Nephron (organoid): ENCODE data around the gene PDE6H.

Experiments used
- H3K27ac Mint-ChIP-seq, 3 experiments: 2 replicates each; pipeline ENCODE4 v1.8.0; 2020; ENCODE audit warnings: mixed read lengths in 3 of 3, mild to moderate bottlenecking in 2 of 3, moderate library complexity in 1 of 3
- H3K27me3 Mint-ChIP-seq: 2 replicates; pipeline ENCODE4 v1.8.0; 2021; ENCODE audit warnings: low read depth, mild to moderate bottlenecking, moderate library complexity, mixed read lengths
- H3K36me3 Mint-ChIP-seq: 2 replicates; pipeline ENCODE4 v1.8.0; 2020; ENCODE audit warnings: low read depth, mixed read lengths
- H3K4me1 Mint-ChIP-seq: 2 replicates; pipeline ENCODE4 v1.8.0; 2020; ENCODE audit warnings: mixed read lengths
- H3K4me3 Mint-ChIP-seq, 3 experiments: 2 replicates each; pipeline ENCODE4 v1.8.0; 2020; ENCODE audit warnings: mild to moderate bottlenecking in 3 of 3, mixed read lengths in 3 of 3, moderate library complexity in 2 of 3
- H3K9me3 Mint-ChIP-seq: 2 replicates; pipeline ENCODE4 v1.8.0; 2020; ENCODE audit warnings: mixed read lengths
- CTCF ChIP-seq, 3 experiments: fragments of 200-600 bp; sonication (generic); IDR thresholded peaks; one replicate each; pipeline ENCODE4 v1.5.0; 2021; ENCODE audit warnings: antibody characterized with exemption in 3 of 3; ENCODE audit not compliant: unreplicated experiment in 3 of 3

The PDE6H gene

DNA sequence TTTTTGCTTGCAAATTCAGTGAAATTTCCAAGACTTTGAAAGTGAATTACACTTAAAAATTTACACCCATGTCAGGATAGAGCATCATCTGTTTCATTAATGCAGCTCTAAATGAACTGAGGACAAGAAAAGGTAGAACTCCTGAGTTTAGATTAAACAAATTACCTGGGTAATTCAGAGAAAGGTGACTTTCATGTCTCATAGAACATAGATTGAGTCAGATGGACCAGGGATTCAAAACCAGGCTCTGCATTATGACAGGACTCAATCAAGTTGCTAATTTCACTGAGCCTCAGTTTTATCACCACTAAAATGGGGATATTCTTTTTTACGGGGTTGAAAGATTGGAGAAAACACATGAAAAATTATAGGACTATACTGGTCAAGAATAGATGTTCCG is 15.9 kb upstream of the PDE6H start:
- Mint-ChIP-seq H3K9me3 (no peaks in the 10 kb centered on the region), H3K36me3 (no peaks in the 10 kb centered on the region), H3K4me3 (no peak overlapping the region), H3K27me3 (no peaks in the 10 kb centered on the region), H3K27ac (no peak overlapping the region), H3K4me1 (peaks cover 17% of the 10 kb centered on the region)
- no peak for TF ChIP-seq CTCF (IDR thresholded peaks at IDR 0.05; ENCODE audit: unreplicated experiment in 3 of 3)

- H3K4me1 Mint-ChIP-seq = peaks cover 12% of the 10 kb centered on the region
- H3K4me3 Mint-ChIP-seq = no peak overlapping the region
- peak overlapping the region in 1 of 3 experiments; percentile 0 for H3K27ac Mint-ChIP-seq
- no peak for TF ChIP-seq CTCF (IDR thresholded peaks at IDR 0.05; ENCODE audit: unreplicated experiment in 3 of 3)
- H3K9me3 Mint-ChIP-seq = no peaks in the 10 kb centered on the region
- no peaks in the 10 kb centered on the region for H3K27me3 Mint-ChIP-seq
- H3K36me3 Mint-ChIP-seq = no peaks in the 10 kb centered on the region
Measured at GRCh38 chr12:14957551-14958168, 15.2 kb upstream of the PDE6H start.

- no peaks in the 10 kb centered on the region for H3K27me3 Mint-ChIP-seq
- H3K4me1 Mint-ChIP-seq = peaks cover 12% of the 10 kb centered on the region
- TF ChIP-seq CTCF (IDR thresholded peaks at IDR 0.05; ENCODE audit: unreplicated experiment in 3 of 3) = no peak
- peak overlapping the region in 1 of 3 experiments; percentile 0 for H3K27ac Mint-ChIP-seq
- no peak overlapping the region for H3K4me3 Mint-ChIP-seq
- H3K36me3 Mint-ChIP-seq = no peaks in the 10 kb centered on the region
- no peaks in the 10 kb centered on the region for H3K9me3 Mint-ChIP-seq
Measured at GRCh38 chr12:14958361-14959125, 14.3 kb upstream of the PDE6H start.

GRCh38 chr12:14959126-14959440 is 13.8 kb upstream of the PDE6H start:
- Mint-ChIP-seq H3K27me3 (no peaks in the 10 kb centered on the region), H3K4me1 (peaks cover 12% of the 10 kb centered on the region)

GRCh38 chr12:14959463-14959862 is 13.4 kb upstream of the PDE6H start:
- H3K27me3 Mint-ChIP-seq = no peaks in the 10 kb centered on the region
- no peak for TF ChIP-seq CTCF (IDR thresholded peaks at IDR 0.05; ENCODE audit: unreplicated experiment in 3 of 3)
- no peaks in the 10 kb centered on the region for H3K9me3 Mint-ChIP-seq
- no peaks in the 10 kb centered on the region for H3K36me3 Mint-ChIP-seq
- H3K4me1 Mint-ChIP-seq = peaks cover 12% of the 10 kb centered on the region
- no peak overlapping the region for H3K4me3 Mint-ChIP-seq
- H3K27ac Mint-ChIP-seq = no peak overlapping the region

More at GRCh38 chr12:14959126-14959440, 13.8 kb upstream of the PDE6H start:
- no peak overlapping the region for H3K27ac Mint-ChIP-seq
- H3K9me3 Mint-ChIP-seq = no peaks in the 10 kb centered on the region
- no peaks in the 10 kb centered on the region for H3K36me3 Mint-ChIP-seq
- no peak for TF ChIP-seq CTCF (IDR thresholded peaks at IDR 0.05; ENCODE audit: unreplicated experiment in 3 of 3)
- H3K4me3 Mint-ChIP-seq = no peak overlapping the region
